Measurements from ENCODE around the gene CYP2B6.
"Not testable (repeated sequence)": the region's sequence is repeated elsewhere in the genome, so short reads cannot be mapped to it uniquely, and the experiment has no call there.

CYP2B6 gene

GRCh38 chr19:40980743-40981442 lies 10.2 kb upstream of the CYP2B6 start:
- DNase-seq (ENCODE audit: low read depth in 2 of 2), result not testable (repeated sequence)

DNA sequence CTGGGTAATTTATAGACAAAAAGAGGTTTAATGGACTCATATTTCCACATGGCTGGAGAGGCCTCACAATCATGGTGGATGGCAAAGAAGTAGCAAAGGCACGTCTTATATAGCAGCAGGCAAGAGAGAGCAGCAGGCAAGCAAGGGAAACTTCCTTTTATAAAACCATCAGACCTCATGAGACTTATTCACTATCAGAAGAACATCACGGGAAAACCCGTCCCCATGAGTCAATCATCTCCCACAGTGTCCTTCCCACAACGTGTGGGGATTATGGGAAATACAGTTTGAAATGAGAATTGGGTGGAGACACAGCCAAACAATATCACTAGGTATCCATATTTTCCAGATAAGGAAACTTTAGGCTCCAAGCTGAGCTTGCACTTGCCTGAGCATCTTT lies 9.5 kb upstream of the CYP2B6 start:
- no peak for DNase-seq (ENCODE audit: low read depth in 2 of 2)

DNA sequence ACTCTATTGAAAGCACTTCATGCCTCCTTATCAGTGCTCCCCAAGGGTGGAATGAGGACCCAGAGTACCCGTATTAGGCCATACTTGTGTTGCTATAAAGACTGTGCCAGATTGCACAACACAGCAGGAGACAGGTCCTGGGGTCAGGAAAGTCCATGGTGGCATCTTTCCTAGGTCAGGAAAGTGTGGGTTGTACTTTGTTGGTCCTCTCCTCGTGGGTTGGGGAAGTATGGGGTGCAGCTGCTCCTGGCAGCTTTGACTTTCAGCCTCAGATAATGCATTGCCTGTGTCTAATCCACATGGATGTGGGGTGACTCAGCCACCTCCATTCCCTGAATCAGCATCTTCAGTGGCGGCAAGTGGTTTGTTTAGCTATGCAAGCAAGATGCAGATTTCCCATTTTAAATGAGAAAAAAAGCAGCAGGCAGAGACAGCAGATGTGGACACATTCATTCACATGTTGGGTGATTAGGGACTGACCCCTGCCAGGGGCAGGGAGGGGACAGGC lies 8.4 kb upstream of the CYP2B6 start:
- DNase-seq (ENCODE audit: low read depth in 2 of 2), result no peak

- no peak for DNase-seq (ENCODE audit: low read depth in 2 of 2)
These were observed 1.6 kb upstream of the CYP2B6 start for GRCh38 chr19:40989453-40989852.

DNA sequence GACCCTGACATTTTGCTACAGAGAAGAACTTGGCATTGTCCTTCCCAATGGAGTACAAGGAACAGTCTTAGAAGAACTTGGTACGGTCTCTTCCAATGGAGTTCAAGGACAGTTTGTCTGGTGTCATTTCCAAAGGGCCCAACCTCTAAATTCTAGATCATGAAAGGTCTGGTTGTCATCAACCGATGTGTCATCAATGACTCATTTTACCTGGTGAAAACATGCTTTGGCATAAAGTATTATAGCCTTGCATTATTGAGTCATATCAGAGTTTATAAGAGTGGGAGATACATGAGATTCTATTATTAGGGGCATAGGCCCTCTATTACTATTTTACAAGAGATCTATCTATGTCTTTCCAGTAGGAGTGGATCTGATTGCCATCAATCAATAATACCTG lies 4.3 kb downstream of the CYP2B6 start:
- no peak for DNase-seq (ENCODE audit: low read depth in 2 of 2)

- DNase-seq (ENCODE audit: low read depth in 2 of 2), result not testable (repeated sequence)
These were observed 7.9 kb downstream of the CYP2B6 start for GRCh38 chr19:40999018-40999417.

GRCh38 chr19:41000310-41000737 lies 9.2 kb downstream of the CYP2B6 start:
- no peak for DNase-seq (ENCODE audit: low read depth in 2 of 2)

- DNase-seq (ENCODE audit: low read depth in 2 of 2), result no peak
These were observed 10.3 kb downstream of the CYP2B6 start for GRCh38 chr19:41001243-41001971.

- DNase-seq (ENCODE audit: low read depth in 2 of 2), result not testable (repeated sequence)
These were observed 12.6 kb downstream of the CYP2B6 start for GRCh38 chr19:41003656-41004055.

- no peak for DNase-seq (ENCODE audit: low read depth in 2 of 2)
These were observed 18.7 kb downstream of the CYP2B6 start for GRCh38 chr19:41009700-41010235.

DNA sequence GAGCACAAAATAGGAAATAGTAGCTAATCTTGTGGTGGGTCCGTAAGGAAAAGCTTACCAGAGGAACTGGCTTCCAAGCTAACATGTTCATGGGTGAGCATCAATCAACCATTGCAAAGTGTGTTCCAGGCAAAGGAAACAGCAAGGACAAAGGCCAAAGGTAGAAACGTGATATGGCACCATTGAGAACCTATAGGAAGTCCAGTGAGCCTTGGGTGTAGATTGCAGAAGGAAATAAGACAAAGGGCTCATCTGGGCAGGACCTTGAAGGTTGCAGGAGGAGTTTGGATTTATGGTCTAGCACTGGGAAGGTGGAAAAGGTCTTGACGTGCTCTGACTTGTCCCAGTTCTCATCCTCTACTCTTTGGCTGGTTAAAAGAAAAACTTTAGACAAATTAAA lies 22.3 kb downstream of the CYP2B6 start:
- no peak for DNase-seq (ENCODE audit: low read depth in 2 of 2)

DNA sequence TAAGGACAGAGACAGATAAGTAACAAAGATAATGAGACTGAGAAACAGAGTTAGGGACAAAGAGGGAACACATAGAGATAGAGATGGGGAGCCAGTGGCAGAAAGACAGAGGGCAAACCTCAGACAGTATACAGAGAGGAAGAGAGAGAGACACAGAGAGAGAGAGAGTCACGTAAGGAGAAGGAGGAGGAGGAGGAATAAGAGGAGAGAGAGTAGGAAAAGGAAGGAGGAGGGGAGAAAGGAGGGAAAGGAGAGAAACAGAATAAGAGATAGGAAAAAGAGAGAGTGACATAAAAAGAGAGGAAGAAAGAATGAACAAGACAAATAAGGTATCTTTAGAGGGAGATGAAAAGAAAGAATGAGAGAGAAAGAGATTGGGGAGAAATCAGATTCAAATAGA lies 23.6 kb downstream of the CYP2B6 start:
- DNase-seq (ENCODE audit: low read depth in 2 of 2), result no peak

DNA sequence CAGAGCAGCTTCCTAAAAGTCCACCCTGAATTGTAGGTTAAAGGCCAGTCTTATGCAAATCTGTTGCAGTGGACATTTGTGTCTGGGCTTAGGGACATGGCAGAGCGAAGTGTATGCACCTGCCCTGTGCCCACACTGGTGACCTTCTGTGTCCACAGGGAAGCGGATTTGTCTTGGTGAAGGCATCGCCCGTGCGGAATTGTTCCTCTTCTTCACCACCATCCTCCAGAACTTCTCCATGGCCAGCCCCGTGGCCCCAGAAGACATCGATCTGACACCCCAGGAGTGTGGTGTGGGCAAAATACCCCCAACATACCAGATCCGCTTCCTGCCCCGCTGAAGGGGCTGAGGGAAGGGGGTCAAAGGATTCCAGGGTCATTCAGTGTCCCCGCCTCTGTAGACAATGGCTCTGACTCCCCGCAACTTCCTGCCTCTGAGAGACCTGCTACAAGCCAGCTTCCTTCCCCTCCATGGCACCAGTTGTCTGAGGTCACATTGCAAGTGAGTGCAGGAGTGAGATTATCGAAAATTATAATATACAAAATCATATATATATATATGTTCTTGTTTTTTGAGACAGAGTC lies 25.5 kb downstream of the CYP2B6 start:
- DNase-seq (ENCODE audit: low read depth in 2 of 2), result no peak

DNA sequence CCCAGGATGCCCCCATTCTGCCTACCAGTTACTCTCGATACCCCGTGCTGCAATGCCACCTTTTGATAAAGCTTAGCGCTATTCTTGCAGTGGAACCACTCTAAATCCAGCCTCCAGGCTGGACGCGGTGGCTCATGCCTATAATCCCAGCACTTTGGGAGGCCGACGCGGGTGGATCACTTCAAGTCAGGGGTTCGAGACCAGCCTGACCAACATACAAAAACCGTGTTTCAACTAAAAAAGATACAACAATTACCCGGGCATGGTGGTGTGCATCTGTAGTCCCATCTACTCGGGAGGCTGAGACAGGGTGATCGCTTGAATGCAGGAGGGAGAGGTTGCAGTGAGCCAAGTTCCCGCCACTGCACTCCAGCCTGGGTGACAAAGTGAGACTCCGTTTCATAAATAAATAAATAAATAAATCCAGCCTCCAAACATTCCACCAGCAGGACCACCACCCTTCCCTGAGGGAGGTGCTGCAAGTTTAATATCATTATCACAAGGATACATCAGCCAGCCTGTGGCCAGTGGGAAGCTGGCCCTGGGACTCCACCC lies 27.7 kb downstream of the CYP2B6 start:
- no peak for DNase-seq (ENCODE audit: low read depth in 2 of 2)

GRCh38 chr19:41019346-41019745 lies 28.3 kb downstream of the CYP2B6 start:
- DNase-seq (ENCODE audit: low read depth in 2 of 2), result no peak

- DNase-seq (ENCODE audit: low read depth in 2 of 2), result no peak
These were observed 32.1 kb downstream of the CYP2B6 start for GRCh38 chr19:41023193-41023592.

- no peak for DNase-seq (ENCODE audit: low read depth in 2 of 2)
These were observed 34.3 kb downstream of the CYP2B6 start for GRCh38 chr19:41025411-41025810.

- DNase-seq (ENCODE audit: low read depth in 2 of 2), result no peak
These were observed 34.8 kb downstream of the CYP2B6 start for GRCh38 chr19:41025871-41026270.

GRCh38 chr19:41027273-41027967 lies 36.3 kb downstream of the CYP2B6 start:
- DNase-seq (ENCODE audit: low read depth in 2 of 2), result no peak

DNA sequence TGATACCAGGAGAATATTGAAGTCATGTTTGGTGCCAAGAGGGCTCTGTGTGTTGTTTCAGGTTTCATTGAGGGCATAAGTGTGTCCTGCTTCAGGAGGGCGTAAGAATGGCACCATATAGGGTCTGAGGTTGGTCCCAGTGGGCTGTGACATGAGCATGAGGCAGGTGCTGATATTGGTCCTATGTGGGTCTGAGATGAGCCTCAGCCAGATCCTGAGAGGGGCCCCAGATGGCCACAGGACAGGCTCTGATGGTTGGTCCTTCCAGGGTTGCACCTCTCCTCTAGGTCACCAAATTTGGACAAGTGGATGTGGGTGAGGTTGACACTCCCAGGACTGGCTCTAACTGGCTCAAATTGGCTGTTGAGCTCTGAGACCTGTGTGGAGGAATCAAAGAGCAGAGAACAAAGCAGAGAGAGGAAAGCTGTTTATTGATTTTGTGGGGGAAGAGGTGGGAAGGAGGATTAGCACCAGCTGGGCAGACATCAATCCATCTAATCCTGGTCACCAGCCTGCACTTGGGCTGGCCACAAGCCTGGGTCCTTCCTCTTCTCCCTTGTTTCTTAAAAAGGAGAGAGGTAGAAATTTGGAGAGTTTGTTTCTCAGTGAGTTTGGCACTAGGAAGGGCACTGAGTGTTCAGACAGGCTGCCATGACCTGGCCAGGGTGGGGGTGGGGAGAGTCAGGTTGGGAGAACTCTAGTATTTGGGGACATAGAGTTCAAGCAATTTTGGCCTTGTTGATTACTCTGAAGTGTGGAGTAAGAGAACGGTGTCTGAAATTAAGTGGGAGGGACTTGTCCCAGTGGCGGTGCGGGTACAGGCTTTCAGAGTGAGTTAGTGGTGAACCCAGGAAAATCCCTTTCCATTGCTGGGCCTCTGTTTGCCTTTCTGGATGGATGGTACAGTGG lies 38.7 kb downstream of the CYP2B6 start:
- no peak for DNase-seq (ENCODE audit: low read depth in 2 of 2)

- DNase-seq (ENCODE audit: low read depth in 2 of 2), result no peak
These were observed 39.6 kb downstream of the CYP2B6 start for GRCh38 chr19:41030651-41031050.
